Stimulated activated CD4-positive, alpha-beta T cell treated with anti-CD3 and anti-CD28 coated beads, Interleukin-2, amount 100 ng/mL, for 4 hours (primary cell): ENCODE measurements around the gene G6PC3.
"Not testable (repeated sequence)": the region's sequence is repeated elsewhere in the genome, so short reads cannot be mapped to it uniquely, and the experiment has no call there.

Source experiments
- DNase-seq: peaks from one replicate; pipeline ENCODE4 v3.0.0-alpha.2; 2020; ENCODE audit warnings: low read depth

The G6PC3 gene

DNA sequence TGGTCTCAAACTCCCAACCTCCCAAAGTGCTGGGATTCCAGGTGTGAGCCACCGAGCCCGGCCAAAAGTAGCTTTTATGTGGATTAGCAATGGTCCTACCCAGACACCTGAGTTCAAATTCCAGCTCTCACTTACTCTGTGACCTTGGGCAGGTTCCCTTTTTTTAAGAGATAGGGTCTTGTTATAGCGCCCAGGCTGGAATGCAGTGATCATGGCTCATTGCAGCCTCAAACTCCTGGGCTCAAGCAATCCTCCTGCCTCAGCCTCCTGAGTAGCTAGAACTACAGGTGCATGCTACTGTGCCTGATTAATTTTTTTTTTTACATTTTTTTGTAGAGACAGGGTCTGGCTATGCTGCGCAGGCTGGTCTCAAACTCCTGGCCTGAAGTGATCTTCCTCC lies 36.3 kb downstream of the G6PC3 start:
- no peak for DNase-seq

DNA sequence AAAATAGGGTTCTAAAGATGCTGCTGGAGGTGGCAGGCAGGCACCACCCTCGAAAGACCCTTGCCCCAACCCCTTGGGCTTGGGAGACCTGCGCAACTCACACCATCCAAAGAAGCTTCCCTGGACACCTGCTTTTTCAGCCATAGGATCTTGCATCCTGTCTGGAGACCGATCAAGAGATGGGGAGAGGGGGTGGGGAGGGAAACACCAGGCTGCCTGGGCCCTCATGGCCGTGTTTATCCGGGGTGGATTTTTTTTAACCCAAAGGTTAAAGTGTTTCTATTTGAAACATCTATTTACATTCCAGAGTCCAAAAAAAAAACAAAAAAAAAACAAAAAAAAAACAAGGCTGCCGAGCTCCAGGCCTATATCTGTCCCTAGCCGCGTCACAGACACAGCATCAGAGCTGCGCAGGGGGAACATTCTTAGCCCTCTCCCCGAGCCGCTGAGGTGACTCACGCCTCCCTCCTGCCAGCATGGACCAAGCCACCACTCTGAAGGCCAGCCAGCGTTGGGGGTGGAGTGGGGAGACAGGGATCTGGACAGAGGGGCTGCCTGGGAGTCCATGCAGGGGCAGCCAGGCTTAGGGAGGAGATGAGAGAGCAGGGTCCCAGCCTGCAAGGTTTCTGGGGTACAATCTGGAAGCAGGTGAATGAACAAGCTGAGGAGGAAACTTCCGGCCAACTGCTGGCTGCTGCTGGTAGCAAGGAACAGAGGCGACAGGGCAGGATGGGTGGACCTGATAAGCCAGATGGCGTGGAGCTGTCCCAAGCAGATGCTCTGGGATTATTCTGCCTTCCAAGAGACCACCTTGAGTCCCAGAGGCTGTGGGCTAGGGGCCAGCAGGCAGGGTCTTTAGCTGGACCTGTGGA lies 38.1 kb downstream of the G6PC3 start:
- no peak for DNase-seq

DNA sequence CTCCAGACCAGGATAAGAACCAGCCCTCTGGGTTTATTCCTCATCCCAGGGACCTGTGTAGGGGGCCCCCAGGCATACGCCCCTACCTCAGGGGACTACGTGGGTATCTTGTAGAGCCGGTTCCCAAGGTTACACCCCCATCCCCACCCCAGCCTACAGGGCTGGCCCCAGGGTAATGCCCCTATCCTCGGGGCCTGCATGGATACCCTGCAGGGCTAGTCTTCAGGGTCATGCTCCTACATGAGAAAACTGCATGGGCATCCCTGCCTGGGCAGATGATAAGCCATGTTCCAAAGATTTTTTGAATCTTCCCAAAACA lies 38.7 kb downstream of the G6PC3 start:
- no peak for DNase-seq

DNA sequence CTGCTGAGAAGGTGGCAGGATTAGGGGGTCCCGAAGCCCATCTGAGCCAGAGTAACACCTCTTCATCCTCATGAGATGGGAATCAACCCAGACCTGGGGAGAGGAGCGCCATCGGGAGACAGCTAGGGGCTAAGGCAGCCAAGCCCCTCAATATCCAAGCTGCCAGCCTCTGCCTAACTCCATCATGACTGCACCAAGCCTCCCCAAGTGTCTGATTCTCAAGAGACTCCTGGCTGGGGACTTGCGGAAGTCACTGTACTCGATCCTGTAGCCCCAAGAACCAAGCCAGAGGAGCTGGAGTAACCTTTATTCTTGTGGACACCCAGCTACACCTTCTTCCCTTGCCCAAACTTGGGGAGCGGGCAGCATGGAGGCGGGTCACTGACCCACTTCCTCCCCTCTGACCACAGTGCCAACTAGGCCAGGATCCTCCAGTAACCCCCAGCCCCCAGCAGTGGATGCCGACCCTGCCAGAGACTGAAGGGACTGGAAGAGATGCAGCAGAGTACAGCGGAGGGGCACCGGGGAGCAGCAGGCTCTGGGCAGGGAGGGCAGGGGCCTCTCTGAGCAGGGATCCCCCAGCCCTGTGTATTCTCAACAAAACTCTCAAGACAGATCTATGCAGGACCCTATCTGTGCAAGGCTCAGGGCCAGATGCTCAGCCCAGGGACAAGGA lies 39.6 kb downstream of the G6PC3 start:
- no peak for DNase-seq

DNA sequence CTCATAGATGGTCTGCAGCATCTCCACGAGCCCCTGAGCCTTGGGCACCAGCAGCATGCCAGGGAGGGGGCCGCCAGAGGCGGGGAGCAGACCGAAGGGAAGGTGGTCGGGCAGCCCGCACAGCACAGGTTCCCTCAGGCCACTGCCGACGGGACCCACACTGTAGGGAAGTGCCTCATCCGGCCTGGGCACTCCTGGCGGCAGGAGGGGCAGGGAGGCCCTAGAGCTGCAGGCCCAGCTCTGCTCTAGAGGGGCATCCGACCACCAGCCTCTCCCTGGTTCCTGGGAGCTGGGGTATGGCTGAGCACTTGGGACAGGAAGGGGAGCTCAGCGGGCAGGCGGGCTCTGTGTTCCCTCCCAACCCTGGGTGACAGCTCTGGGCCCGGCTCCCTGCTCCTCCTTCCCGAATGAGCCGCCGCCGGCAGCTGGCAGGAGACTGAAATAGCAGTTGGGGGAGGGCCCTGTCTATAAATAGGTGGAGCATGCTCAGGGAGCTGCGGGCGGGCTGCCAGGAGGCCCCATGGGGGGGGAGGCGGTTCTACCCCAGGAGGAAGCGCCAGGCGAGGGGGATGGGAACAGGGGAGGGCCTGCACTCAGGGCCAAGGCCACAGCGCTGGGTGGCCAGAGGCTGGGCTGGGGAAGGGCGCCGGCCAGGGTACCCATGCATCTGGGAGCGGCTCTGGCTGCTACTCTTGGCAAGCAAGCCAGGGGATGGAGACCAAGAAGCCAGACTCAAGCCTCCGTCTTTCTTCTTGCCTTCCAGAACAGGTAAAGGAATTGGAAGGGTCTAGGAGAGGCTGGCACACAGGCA lies 40.5 kb downstream of the G6PC3 start:
- peak; percentile 20 for DNase-seq

DNA sequence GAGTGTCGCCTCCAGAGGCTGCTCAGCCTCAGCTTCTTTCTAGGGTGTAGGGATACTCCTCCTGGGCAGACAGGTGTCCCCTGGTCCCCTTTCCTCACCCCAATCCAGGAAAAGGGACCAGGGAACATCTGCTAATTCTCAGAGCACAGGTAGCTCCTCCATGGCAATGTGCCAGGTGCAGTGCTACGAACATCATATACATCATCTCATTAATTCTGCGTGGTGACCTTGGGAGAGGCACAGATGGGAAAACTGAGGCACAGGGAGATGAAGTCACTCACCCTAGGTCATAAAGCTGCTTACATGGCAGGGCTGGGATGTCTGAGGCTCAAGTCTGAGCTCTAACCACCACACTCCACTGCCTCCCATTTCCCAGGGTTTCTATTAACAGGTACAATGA lies 41.2 kb downstream of the G6PC3 start:
- DNase-seq: no peak

DNA sequence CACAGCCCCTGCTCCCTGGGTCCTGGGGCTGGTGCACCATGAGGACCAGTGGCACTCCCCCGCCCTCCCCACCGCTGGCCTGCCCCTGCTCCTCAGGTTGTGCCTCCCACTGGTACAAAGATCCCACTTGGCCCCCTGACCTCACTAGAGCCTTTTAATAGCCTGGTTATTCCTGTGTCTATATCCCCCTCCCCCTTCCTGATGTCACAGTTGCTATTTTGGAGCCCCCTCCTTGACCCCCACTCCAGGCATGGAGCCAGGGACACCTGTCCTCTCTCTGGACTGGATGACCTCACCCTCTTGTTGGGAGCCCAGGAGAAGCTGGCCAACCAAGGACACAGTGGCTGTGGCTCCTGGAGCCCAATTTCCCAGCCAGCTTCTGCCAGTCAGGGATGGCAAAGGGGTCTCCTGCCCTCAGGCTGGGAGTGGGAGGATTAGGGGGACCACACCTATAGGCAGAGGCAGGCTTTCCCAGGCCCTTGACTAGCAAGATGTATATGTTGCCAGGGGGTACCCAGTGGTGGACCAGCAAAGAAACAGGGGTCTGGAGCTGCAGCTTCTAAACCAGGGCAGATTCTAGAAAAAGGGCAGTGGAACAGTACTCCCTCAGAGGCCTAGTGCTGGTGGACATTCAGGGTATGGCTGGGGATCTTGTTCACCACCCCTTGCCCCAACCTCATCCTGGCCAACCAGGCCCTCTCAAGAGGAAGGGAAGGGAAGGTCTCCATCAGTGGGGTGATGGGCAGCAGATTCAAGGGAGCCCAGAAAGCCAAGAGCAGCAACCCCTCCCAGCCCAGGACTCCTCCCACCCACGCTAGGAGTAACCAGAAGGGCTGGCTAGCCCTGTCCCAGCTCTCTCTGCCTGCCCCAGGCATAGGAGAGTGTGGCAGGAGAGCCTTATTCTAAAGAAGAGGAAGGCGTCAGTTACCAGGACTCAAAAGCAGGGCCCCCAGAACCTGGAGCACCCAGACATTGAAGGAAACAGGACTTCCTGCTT lies 42.0 kb downstream of the G6PC3 start:
- DNase-seq: no peak

DNA sequence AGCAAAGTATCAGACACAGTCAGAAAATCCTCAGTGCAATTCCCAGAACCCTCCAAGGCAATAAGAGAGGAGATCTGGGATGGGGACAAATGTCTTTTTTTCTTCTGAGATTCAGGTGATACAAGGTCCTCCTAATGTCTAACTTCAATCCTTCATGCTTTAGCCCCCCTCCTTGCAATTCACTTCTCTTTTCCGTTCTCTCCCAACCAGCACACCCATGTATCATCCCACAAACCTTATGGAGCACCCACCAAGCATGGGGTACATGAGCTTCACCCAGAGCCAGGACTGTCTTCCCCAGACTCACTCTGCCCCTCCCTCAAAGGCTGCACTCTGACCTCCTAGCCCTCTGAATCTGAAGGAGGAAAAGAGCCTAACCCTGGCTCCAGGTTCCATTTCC lies 42.8 kb downstream of the G6PC3 start:
- DNase-seq: no peak

DNA sequence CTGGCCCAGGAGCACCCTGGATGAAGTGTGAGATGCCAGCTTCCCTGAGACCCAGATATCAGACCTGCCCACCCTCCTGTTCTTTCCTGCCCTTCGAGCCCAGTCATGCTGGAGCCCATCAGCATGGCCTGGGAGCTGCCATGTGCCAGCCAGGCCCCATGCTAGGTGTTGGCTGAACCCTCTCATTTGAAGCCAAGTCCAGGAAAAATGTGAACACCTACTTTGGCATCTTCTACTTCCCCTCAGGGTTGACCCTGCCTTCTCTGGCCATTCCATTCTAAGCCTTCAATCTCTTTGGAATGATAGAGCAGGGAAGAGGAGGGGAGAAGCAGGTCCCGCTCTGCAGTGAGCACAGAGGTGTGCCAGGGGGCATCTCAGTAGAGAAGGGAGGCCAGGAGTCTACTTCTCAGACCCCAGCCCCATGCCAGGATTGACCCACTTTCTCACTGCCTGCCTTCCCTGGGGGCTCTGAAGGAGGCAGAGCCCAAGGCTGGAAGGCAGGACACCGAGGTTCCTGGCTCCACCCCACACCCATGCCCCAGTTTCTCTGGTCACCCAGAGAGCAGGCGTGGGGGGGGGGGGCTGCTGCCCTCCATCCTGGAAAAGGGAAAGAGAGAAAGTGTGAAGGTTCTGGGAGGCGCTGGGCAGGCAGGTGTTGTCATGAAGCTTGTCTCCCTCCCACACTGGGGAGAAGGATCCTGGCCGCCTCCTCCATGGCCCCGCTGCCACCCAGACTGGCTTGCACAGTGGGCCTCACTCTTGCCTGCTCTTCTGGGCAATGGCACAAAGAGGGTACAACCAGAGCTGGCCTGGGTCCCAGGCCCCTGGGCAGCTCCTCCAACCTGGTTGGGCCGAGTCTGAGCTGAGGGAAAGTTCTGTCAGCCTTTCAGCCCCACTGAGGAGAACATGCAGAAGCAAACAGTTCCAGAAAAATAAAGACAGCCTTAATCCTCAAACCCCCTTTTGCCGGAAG lies 43.6 kb downstream of the G6PC3 start:
- DNase-seq: no peak

DNA sequence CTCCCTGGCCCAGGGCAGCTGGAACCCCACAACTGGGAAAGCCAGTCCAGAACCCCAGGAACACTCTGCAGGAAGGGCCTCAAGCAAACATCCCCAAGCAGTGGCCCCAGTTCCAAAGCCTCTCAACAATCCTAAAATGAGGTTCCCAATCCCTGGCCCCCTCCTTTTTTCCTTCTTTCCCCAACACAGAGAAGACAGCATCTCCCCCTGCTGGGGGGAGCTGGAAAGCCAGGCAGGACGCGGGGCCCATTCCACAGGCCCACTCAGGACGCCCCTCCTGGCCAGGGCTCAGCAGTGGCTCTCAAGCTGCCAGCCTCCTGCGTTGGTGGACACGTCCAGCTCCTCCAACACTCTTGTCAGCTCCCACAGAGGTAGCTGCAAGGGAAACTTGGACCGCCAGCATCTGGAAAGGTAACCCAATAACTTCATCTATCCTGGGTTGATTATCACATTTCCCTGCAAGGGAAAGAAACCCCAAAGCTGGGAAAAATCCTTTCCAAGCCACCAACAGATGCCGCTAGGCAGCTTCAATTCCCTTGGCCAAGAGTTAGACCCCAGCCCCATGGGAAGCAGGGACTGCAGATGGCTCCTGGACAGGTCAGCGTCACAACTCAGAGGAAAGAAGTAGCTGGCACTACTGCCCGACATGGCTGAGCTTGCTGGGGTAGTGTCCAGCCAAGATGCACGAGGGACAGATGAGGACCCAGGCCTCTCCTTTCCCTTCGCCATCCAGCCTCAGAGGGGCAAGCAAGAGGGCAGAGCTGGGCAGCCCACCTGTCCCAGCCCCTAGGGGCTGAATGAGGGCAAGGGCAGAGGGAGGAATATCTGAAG lies 45.3 kb downstream of the G6PC3 start:
- no peak for DNase-seq

DNA sequence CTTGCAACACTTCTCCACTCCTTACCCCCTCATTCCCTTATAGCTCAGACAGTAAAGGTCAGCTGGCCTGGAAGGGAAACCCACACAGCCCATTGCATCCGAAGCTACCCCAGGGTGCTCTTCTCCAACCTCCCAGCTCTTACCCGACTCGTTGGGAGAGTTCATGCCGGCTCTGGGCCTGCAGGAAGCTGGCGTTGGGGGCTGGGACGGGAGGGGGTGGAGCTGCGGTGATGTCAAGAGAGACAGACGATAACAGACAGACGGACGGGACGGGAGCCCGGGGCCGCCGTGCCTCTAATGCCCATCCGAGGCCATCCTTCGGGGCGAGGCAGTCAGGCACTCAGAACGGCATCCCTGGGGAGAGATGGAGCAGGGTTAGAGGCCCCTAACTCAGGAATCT lies 46.8 kb downstream of the G6PC3 start:
- no peak for DNase-seq

DNA sequence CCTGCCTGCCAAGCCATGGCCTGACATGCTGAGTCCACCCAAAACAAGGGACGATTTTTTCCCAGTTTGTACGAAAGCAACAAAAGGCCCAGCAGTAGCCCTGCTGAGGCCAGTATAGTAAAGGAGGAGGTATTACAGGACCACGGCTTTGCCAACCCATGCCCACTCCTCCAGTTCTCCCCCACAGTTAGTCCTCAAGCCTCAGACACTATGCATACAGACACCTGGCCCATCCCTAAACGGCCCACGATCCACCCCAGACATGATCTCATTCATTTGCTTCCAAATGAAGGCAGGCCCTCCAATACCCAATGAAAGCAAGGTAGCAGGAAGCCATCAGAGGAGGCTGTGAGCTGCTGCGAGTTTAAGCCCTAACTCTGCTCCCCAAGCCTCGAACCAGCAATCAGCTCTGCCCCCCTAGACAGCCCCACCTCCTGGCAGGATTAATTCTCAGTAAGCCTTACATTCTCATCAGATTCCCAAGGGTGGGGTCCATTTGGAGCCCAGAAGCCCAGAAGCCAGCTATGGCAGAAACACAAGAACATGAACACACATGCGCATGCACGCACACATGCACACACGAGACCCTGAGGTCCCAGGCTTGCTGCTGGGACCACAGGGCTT lies 48.0 kb downstream of the G6PC3 start:
- no peak for DNase-seq

DNA sequence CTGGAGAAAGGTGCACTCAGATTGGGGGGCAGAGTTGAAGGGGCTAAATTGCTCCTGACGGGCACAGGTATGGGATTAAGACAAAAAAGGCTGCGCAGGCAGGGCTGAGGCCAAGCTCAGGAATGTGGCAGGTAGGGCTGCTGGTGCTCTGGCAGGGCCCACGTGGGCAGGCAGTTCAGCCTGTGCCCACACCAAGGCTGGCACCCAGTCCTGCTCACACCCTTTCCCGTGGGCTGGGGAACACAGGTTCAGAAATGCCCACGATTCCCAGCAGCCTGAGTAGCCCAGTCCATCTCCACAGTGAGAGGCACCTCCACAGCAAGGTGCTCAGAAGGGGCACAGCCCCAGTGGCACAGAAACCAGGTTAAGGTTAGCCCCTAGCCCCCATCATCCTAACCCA lies 48.5 kb downstream of the G6PC3 start:
- no peak for DNase-seq

DNA sequence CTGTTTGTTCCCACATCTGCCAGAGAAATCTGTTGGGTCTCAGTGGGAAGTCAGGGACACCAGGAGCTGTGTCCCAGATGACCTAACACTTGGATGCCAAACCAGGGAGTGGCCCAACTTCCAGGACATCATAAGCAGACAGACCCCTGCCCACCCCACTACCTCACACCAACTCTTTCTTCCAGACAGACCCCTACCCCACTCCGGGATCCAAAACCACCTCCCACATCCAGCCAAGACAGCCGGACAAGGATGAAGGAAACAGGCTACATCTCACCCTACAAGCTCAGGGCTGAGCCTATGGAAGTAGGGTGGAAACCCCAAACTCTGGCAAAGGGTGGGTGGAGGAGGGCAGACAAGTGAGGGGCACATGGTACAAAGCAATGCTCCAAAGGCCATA lies 49.3 kb downstream of the G6PC3 start:
- DNase-seq: no peak

DNA sequence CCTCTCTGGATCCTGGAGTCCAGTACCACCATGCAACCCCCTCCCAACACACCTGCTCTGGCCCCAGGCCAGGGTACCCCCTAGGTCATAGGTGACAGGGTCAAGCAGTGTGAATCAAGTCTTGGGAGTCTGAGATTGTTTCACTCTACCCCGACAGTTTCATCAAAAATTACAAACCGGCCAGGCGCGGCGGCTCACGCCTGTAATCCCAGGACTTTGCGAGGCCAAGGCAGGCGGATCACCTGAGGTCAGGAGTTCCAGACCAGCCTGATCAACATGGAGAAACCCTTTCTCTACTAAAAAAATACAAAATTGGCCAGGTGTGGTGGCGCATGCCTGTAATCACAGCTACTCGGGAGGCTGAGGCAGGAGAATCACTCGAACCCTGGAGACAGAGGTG lies 49.7 kb downstream of the G6PC3 start:
- not testable (repeated sequence) for DNase-seq

DNA sequence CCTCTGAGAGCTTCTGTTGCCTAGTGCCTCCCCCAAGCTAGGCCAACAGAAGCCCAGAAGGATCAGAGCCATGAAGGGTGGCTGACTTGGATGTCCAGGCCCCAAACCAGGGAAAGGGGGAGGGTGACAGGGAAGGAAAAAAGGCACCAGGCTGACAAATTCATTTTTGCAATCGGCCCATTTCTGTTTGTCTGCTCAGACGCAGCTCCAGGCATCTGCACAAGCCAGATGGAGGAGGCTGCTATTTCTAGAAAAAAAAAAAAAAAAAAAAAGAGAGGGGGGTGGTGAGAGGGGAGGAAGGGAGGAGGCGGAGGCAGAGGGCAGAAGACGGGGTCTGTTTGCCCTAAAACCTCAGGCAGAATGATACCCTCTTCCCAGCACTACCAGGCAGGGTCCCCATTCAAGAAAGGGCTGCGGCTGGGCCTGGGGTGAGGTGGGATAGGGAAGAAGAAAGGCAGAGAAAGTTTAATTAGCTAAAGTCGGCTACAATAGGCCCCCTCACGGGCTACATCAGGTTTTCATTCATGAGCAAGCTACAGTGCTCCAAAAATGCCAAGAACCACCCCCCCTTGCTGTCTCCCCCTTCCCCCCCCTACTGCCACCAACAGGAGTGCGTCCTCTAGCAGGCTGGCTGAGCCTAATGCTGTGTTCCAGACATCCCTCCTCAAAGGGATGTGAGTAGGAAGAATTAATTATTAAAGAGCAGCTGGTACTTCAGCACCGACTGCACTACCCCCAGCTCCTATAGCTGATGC lies 50.5 kb downstream of the G6PC3 start:
- no peak for DNase-seq

DNA sequence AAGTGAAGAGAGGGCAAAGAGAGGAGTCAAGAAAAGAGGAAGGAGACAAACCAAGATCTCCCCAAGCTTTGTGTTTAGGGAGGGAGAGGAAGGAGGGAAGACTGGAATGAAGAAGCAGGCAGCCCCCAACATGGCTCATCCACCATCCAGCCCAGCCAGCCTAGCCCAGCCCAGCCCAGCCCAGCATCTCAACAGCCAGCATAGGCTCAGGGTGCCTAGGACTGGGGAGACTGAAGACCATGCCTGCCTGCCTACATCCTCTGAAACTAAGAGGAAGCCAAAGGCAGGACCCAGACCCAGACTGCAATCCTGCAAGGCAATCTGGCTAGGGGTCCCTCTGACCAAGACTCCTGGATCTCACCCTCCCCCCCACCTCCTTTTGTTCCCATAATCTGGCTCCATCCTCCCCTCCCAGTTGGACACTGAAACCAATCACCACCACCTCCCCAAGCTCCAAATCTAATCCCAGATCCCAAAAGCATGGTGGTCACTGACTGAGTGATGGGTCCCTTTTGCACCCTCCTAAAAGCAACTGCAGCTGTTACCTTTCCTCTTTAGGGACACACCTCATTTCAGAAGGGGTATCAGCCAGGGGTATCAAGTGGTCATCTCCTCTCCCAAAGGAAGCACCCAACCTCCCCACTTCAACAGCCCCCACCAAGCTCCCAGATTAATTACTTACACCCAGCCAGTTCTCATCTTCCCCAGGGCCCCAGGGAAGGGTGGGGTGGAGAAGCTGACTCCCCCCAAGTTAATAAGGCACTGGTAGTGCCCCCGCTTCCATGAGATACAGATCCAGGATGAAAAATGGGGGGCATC lies 51.7 kb downstream of the G6PC3 start:
- DNase-seq: no peak
